ENCODE measurements around the gene CDRT4. TPM values are rescaled to one million over a fixed set of nuclear protein-coding genes. Genes with fewer than 3 reads are reported as not detected.

CDRT4 gene
- total and polyA plus RNA-seq, 2 experiments from 2014 or later = 6.5 to 13.0 TPM

- no peaks in the 10 kb centered on the region for H3K9me2 ChIP-seq (ENCODE audit: insufficient read depth)
- TF ChIP-seq JUNB (IDR thresholded peaks at IDR 0.05; ENCODE audit: unreplicated experiment) (no peak), POLR2AphosphoS5 (IDR thresholded peaks at IDR 0.05; ENCODE audit: low read depth) (no peak), EZH2phosphoT487 (IDR thresholded peaks at IDR 0.05; ENCODE audit: unreplicated experiment) (no peak), NANOG (IDR thresholded peaks at IDR 0.05; ENCODE audit: borderline replicate concordance) (no peak), ZNF462 (CRISPR knock-in tag; IDR thresholded peaks at IDR 0.05) (no peak), REST (IDR thresholded peaks at IDR 0.05; ENCODE audit: unreplicated experiment) (no peak), STAT1 (IDR thresholded peaks at IDR 0.05; ENCODE audit: unreplicated experiment) (no peak), EZH2 (IDR thresholded peaks at IDR 0.05; ENCODE audit: low read depth, unreplicated experiment) (no peak), ETS1 (IDR thresholded peaks at IDR 0.05) (no peak), CTCF (conservative IDR thresholded peaks at IDR 0.05; ENCODE audit: low read depth in 2 of 2) (no peak), ZNF331 (CRISPR knock-in tag; IDR thresholded peaks at IDR 0.05; ENCODE audit: low read depth) (no peak), ZNF114 (CRISPR knock-in tag; IDR thresholded peaks at IDR 0.05) (no peak), CREB1 (CRISPR knock-in tag; IDR thresholded peaks at IDR 0.05; ENCODE audit: low read depth) (no peak)
- no peak overlapping the region for H3K4me2 ChIP-seq
- ATAC-seq = peak; percentile 54
- H2AFZ ChIP-seq = no peak overlapping the region
- no peak for DNase-seq (ENCODE audit: low spot score)
- H3K27me3 Mint-ChIP-seq (ENCODE audit: insufficient read depth, low read depth, poor library complexity) = peaks cover 4% of the 10 kb centered on the region
- peaks cover 12% of the 10 kb centered on the region for H3K4me1 Mint-ChIP-seq
- H3K27ac Mint-ChIP-seq = no peak overlapping the region
- no peak overlapping the region for H3K4me3 Mint-ChIP-seq
- H3K9me3 Mint-ChIP-seq = no peaks in the 10 kb centered on the region
- H3K79me2 ChIP-seq (replicated peaks; ENCODE audit: insufficient read depth) = no peaks in the 10 kb centered on the region
- H3K27me3 ChIP-seq (ENCODE audit: insufficient read depth) = no peaks in the 10 kb centered on the region
- no peak overlapping the region for H3K4me3 ChIP-seq
- H3F3A ChIP-seq (replicated peaks; ENCODE audit: low read depth) = no peaks in the 10 kb centered on the region
- no peaks in the 10 kb centered on the region for H3K4me1 ChIP-seq (ENCODE audit: insufficient read depth)
- no peak overlapping the region for H3K27ac ChIP-seq (ENCODE audit: low read depth)
- no peaks in the 10 kb centered on the region for H4K20me1 ChIP-seq (replicated peaks; ENCODE audit: insufficient read depth)
- H3K36me3 Mint-ChIP-seq (ENCODE audit: low read depth) = no peaks in the 10 kb centered on the region
- no peaks in the 10 kb centered on the region for H3K36me3 ChIP-seq (ENCODE audit: insufficient read depth)
Measured at GRCh38 chr17:15414532-15415306, 52.7 kb downstream of the CDRT4 start.

All from GM23338 (cell line).